UCSD-AML1 (cell line): ENCODE measurements around the gene PFKL.
A peak's percentile ranks its signal among the peaks of the same experiment; 100 is the strongest.
"Not testable (repeated sequence)": the region's sequence is repeated elsewhere in the genome, so short reads cannot be mapped to it uniquely, and the experiment has no call there.

Source experiments
- DNase-seq: peaks from one replicate; lab custom pipeline; 2025; ENCODE audit not compliant: unreplicated experiment; lab: John Stamatoyannopoulos, UW

Gene PFKL

DNA sequence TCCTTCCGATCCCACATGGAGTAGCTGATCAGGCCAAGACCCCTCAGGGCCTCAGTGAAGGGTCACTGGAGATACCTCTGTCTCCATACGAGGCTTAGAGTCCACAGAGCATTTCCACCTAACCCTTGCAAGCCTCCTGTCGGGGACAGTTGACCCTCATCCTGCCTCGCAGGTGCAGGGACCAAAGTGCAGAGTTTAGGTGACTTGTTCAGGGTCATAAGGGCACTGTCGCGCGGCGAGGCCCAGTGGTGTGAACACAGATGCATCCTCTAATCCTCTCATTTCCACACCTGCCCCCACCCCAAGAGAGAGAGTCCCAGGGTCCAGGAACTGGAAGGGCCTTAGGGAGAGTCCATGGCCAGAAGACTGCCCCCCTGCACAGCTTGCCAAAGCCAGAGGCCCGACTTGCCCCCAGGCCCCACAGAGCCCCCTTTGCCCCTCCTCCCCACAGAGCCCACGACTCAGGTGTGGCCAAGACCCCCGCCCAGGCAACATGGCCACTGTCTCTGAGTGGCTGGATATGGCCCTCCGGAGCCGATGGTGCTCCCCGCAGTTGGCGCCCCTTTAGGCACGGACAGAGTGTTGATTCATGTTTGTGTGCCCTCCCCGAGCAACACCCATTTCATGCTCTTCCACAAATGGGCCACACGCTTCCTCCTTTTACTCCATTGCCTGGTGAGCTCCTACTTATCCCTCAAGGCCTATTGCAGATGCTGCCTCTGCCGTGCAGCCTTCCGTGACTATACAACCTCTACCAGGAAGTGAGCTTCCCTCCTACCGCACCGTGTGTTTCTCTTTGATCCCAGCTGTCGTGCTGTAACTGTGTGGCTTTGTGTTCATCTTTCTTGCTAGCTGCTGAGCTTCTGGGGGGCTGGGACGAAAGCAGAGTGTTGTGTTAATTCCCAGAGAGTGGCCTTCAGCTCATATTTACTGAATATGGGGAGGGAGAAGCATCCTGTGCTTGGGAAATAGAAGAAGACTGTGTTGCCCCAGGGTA lies 55.2 kb downstream of the PFKL start:
- DNase-seq, result no peak

DNA sequence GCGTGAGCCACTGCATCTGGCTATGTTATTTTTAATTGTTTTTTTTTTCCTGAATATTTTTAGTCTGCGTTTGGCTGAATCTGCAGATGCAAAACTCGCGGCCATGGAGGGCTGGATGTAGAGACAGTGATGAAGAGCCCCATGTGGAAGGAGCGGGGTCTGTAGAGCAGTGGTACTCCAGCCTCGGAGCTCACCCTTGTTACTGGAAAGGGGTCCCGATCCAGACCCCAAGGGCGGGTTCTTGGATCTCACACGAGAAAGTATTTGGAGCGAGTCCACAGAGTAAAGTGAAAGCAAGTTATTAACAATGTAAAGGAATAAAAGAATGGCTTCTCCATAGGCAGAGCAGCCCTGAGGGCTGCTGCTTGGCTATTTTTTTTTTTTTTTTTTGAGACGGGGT lies 56.3 kb downstream of the PFKL start:
- no peak for DNase-seq

DNA sequence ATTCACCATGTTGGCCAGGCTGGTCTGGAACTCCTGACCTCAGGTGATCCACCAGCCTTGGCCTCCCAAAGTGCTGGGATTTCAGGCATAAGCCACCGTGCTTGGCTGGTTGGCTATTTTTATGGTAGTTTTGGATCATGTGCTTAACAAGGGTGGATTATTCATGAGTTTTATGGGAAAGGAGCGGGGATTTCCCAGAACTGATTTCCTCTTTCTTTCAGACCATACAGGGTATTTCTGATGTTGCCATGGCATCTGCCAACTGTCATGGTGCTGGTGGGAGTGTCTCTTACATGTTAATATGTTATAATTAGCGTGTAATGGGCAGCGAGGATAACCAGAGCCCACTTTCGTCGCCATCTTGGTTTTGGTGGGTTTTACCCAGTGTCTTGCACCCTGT lies 56.8 kb downstream of the PFKL start:
- DNase-seq, result no peak

DNA sequence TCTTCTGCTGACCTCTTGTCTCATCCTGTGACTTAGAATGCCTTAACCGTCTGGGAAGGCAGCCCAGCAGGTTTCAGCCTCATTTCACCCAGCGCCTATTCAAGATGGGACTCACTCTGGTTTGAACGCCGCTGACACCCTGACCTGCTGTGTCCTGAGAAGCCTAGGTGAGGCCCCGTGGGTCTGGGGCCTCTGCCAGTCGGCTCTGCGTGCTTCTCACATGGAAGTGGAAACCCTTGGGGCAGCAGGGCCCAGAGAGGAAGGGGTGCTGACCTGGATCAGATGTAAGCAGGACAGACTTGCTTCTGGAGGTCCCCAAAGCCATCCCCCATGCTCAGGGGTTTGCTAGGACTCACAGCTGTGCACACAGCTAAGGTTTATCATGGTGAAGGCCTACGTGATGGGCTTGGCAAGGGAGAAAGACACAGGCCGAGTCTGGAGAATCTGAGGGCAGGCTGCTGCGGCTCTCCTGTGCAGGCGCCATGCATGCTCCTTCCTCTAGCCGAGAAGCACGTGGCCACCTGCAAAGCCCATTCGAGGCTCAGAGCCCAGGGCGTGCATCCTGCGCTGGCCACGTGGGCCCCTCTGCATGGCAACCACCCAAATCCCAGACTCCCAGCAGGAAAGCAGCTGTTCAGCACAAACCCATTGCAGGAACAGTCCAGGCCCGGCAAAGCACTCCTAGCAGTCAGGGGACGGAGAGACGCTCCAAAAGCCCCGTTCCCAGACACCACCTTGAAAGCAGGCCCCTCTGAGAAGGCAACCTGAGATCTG lies 57.4 kb downstream of the PFKL start:
- no peak for DNase-seq

DNA sequence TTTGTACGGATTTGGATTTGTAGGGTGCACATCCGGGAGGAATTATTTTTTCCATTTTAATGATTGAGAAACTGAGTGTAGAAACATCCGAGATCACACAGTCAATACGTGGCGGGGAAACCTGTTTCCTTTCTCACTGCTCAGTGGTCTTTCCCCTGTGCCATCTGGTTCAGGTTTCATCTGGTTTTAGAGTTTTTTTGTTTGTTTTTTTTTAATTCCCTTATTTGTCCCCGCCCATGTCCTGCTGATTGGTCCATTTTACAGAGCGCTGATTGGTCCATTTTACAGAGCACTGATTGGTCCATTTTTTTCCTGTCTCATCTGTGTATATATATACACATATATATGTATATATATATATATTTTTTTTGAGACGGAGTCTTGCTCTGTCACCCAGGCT lies 59.5 kb downstream of the PFKL start:
- DNase-seq, result no peak

DNA sequence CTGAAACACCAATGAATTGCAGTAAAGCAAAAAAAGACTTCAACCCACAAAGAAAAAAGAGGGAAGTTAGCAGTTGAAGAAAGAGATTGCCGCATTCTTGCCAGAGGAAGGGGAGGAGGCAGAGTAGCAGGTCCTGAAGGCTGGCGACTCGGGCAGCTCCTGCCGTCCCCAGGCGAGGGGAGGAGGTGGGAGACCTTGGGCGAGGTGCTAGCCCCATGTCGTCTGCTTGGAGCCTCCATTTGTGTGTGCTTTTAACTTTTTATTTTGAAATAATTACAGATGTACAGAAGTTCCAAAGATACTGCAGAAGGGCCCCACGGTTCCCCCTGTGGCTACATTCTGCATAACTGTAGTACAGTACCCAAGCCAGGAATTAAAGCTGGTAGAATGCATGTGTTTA lies 60.3 kb downstream of the PFKL start:
- peak; percentile 61 for DNase-seq

DNA sequence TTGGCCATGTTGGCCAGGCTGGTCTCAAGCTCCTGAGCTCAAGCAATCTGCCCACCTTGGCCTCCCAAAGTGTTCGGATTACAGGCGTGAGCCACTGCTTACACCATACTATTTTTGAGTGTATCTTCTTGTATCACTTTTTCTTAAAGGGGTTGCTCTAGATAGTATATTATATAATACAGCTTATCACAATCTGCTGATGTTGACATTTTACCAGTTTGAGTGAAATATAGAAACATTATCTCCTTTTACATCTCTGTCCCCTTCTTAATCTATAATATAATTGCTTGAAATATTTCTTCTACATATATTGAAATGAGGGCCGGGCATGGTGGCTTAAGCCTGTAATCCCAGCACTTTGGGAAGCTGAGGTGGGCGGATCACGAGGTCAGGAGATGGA lies 62.0 kb downstream of the PFKL start:
- not testable (repeated sequence) for DNase-seq

DNA sequence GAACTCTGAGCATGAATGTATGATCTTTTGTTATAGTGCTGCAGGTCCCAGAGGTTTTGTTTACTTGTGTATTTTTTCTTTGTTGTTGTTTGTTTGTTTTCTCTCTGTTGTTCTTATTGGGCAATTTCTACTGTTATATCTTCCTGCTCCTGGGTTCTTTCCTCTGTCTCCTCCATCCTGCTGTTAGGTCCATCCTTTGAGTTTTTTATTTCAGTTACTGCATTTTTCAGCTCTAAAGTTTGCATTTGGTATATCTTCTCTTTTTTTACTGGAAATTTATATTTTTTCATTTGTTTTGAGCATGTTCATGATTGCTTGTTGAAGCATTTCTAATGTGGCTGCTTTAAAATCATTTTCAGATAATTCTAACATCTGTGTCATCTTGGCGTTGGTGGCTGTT lies 63.4 kb downstream of the PFKL start:
- DNase-seq, result no peak

DNA sequence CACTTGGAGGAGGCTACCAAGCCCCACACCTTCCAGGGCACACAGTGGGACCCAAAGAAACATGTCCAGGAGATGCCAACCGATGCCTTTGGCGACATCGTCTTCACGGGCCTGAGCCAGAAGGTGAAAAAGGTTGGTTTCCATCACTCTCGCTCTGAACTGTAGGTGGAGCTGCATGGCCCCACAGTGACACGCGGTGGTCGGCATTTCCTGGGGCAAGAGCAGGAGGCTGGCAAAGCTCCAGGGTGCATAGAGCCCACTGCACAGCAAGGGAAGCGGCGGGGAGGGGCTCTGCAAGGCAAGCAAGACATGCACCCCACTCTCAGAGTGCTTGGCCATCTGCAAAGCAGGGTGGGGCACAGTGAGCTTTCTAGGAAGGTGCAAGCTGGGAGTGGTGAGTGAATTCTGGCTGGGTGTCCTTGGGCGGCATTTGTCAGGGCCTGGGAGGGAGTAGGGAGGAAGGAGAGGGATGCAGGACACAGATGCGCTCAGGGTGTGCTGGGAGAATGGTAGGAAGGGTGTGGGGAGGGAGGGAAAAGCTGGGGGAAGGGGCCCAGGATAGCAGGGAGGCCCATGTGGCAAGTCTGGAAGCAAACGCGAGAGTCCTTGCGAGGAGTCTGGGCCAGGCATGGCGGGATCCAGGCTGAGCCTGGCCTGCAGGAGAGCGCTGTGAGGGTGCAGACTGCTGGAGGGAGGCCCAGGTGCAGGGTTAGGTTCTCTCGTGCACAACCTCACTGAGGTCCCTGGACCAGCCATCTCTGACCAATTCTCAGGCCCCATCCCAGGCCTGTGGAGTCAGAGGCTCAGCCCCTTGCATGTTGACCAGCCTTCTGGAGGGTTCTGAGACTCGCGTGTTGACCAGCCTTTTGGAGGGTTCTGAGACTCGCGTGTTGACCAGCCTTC lies 64.5 kb downstream of the PFKL start:
- no peak for DNase-seq

DNA sequence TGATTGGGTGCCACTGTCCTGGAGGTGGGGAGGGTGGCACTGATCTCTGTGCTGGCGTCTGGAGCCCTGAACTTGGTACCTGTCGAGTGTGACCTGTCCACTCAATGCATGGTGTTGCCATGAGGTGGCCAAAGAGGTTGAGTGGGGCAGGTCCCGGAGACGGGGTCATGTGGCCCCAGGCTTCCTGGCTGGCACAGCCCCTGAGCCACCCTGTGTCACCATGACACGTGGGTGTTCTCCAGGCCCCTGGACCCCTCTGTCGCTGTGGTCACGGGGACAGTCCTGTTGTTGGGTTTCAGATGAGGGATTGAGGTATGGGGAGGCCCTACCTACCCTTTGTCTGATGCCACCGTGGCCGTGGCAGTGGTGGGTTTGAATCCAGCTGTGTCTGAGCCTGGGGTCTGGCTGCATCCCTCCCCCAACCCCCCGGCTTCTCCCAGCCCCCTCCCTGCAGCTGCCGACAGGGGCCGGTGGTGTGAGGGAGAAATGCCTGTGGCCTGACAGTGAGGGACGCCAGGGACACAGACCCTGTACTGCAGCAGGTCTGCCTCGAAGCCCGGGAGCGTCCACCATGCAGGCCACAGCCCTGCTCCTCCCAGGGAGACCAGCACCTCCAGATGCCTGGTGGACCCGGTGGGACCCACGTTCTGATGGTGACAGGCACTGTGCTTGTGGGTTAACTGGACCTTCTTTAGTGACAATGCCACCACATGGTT lies 65.6 kb downstream of the PFKL start:
- no peak for DNase-seq

DNA sequence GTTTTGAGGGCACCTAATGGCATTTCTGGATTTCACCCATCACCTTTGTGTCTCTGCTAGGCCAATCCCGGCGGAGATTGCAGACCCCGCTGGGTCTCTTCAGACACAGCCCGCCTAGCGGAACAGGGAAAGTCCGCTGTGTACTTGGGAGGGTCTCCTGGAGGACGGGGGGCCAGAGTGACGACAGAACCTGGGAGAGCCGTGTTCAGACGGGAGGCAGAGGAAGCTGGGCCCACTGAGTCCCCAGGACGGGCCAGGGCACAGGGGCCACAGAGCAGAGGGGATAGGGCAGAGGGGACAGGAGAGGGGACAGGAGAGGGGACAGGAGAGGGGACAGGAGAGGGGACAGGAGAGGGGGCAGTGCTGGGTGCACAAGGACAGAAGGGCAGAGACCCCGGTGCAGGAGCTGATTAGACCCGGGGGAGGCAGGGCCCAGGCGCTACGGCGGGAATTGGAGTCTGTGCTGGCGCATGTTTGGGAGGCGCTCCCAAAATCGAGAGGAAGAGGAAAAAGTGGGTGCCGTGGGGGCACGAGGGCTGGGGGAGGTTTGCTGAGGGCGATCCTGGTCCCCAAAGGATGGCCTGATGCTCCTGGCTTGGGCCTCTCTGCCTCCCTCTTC lies 66.2 kb downstream of the PFKL start:
- no peak for DNase-seq

DNA sequence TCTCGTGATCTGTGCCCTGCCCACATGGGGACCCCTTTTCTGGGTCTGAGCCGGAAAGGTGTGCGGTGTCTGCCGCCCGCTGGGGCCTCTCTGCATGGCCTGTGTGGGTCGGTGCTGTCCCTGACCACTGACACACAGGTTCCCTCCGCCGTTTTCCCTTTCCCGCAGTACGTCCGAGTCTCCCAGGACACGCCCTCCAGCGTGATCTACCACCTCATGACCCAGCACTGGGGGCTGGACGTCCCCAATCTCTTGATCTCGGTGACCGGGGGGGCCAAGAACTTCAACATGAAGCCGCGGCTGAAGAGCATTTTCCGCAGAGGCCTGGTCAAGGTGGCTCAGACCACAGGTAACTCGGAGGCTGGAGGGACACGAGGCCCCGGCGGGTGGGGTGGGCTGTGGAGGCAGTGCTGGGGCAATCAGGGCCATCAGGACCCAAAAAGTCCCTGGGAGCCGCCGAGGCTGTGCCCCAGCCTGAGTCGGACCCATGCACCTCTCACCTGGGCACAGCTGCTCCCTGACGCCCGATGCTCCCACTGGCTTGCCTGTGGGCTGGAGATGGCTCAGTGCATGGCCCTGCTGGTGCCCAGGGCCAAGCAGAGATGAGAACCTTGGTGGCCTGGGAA lies 66.8 kb downstream of the PFKL start:
- no peak for DNase-seq

DNA sequence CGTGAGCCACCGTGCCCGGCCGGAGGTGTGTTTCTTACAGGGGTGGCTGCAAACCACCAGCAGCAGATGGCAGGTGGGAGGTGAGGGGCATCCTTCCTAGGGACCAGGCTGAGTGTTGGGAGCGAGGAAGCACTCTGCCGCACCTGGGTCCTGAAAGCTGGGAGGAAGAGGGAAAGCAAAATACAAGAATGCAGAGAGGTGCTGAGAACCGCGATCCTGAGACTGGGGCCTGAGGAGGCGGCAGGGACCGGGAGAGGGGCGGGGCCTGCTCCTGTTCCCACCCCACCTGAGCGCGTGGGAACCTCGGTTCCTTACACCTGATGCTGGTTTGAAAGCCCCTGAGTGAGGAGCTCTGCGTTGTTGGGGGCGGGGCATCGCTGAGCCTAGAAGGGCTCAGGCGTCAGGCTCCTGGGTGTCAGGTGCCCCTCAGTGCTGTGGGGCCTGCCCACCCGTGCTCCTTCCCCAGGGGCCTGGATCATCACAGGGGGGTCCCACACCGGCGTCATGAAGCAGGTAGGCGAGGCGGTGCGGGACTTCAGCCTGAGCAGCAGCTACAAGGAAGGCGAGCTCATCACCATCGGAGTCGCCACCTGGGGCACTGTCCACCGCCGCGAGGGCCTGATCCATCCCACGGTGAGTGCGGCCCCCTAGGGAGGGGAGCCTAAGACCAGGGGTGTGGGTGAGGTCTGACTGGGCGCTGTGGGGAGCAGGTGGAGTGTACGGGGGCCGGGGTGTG lies 69.0 kb downstream of the PFKL start:
- DNase-seq, result no peak

DNA sequence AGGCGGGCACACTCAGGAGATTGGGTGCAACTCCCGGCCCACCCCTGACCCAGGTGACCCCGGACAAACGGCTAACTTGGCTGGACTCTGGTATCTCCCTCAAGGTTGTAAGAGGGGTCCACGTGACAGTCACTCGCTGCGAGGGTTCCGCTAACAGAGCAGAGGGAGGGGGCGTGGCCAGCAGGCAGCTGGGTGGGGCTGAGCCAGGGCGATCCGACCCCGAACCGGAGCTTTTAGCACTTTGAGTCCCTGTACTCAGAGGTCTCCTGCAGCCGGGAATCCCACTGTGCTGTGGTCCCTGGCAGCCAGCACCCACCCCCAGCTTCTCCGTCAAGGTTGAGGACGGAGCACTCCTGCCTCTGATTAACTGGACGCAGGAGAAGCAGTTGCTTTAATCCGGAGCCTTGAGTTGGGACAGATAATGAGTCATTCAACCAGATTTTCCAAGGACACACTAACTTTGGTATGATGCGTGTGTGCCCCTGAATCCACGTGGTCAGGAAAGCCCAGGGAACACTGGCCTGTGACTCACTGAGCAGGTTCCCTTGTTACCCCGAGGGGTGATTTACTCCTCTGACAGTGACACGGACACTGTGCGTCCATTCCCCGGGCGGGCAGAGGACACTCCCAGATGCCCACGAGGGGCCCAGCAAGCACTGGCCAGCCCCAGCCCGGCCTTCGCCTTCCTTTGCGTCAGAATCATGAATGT lies 70.3 kb downstream of the PFKL start:
- no peak for DNase-seq

DNA sequence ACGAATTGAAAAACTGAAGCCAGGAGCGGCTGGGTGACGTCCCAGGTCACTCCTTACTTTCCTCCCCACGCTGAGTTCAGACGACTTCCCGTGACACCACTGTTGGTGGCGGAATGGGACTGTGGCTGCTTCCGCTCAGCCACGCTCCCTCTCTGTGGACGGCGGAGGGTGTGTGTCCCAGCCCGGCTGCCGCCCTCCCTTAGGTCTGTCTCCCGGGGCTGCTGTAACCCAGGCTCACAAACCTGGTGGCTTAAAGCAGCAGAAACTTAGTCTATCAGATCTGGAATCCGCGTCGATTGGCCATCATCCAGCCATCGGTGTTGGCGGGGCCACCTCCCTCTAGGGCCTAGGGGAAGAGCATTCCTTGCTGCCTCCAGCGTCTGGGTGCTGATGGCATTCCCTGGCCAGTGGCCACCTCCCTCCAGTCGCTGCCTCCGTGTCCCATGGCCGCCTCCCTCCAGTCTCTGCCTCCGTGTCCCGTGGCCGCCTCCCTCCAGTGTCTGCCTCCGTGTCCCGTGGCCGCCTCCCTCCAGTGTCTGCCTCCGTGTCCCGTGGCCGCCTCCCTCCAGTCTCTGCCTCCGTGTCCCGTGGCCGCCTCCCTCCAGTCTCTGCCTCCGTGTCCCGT lies 71.0 kb downstream of the PFKL start:
- DNase-seq, result no peak

DNA sequence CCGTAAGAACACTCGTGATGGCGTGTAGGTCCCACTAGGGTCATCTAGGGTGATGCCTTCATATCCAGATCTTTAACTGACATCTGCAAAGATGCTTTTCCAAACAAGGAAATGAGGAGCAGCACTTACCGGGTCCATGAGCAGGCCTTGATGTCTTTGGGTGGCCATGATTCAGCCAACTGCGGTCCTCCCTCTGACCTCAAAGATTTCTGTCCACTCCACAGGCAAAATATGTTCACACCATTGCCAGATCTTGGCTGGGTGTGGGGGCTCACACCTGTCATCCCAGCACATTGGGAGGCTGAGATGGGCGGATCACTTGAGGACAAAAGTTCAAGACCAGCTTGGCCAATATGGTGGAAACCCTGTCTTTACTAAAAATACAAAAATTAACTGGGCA lies 71.7 kb downstream of the PFKL start:
- DNase-seq, result no peak

DNA sequence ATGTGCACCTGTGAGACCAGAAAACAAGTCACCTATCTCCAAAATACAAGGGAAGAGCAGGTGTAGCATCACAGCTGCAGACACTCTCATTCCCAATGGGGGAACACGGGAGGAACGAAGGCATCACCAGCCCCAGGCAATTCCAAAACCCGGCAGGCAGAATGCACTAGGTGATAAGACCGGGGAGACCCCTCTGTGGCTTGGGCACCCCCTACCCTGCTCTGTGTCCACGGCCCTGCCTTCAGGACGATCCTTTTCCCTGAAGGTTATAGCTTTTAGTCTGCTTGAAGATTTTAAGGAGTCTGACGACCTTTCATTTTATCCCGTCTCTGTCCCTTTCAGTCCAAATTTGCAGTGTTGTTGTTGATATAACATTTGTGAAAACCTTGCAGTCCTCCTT lies 72.8 kb downstream of the PFKL start:
- no peak for DNase-seq
